ENCODE data around the gene MIA2. TPM values are rescaled to one million over a fixed set of nuclear protein-coding genes. Genes with fewer than 3 reads are reported as not detected.
"Not testable (repeated sequence)": the region's sequence is repeated elsewhere in the genome, so short reads cannot be mapped to it uniquely, and the experiment has no call there.

MIA2 gene
- total RNA-seq (2014; rRNA removed; shearing (Covaris generic)) = 12.1 and 22.2 TPM in 2 replicates

DNA sequence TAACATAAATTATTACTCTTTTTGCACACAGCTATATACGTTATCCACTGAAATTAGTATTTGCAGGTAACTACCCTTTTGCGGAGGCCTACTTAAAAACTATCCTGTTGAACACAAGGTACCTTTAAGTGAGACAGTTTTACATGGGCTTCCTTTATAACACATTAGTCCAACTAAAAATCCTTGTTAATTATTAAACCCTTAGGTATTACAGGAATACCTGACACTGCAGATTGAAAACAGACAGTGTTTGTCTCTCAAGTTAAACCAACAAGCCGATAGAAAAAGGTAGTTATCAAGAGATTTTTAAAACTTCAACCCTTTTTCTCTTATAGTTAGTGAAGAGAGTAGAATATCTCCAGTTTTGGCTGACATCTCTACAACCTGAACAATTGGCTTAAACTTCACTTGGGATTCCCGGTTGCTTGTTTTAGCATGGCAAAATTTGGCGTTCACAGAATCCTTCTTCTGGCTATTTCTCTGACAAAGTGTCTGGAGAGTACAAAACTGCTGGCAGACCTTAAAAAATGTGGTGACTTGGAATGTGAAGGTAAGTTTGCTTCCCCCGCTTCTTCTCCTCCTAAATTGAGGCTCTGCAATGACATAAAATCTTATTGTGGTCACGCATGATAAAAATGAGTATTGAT is at the start of gene MIA2:
TSS of gene MIA2 (plus strand) at position 236 of the 647 bp plus-strand sequence. CDS start at position 436, 200 bp downstream.
- no peak for DNase-seq (ENCODE audit: low spot score)
- in situ Hi-C loops (cut with HindIII; ENCODE audit: low sequenced_read_pairs) = no loop called here

- in situ Hi-C loops (cut with HindIII; ENCODE audit: low sequenced_read_pairs) = no loop called here
These were observed 49.0 kb upstream of the MIA2 start for GRCh38 chr14:39184628-39185255.

GRCh38 chr14:39185256-39186049 is 48.3 kb upstream of the MIA2 start:
- in situ Hi-C loops (cut with HindIII; ENCODE audit: low sequenced_read_pairs) = no loop called here
- DNase-seq (ENCODE audit: low spot score) = no peak

More at GRCh38 chr14:39184628-39185255, 49.0 kb upstream of the MIA2 start:
- DNase-seq (ENCODE audit: low spot score) = no peak

- in situ Hi-C loops (cut with HindIII; ENCODE audit: low sequenced_read_pairs) = no loop called here
- DNase-seq (ENCODE audit: low spot score) = no peak
These were observed 46.7 kb upstream of the MIA2 start for GRCh38 chr14:39186941-39187525.

DNA sequence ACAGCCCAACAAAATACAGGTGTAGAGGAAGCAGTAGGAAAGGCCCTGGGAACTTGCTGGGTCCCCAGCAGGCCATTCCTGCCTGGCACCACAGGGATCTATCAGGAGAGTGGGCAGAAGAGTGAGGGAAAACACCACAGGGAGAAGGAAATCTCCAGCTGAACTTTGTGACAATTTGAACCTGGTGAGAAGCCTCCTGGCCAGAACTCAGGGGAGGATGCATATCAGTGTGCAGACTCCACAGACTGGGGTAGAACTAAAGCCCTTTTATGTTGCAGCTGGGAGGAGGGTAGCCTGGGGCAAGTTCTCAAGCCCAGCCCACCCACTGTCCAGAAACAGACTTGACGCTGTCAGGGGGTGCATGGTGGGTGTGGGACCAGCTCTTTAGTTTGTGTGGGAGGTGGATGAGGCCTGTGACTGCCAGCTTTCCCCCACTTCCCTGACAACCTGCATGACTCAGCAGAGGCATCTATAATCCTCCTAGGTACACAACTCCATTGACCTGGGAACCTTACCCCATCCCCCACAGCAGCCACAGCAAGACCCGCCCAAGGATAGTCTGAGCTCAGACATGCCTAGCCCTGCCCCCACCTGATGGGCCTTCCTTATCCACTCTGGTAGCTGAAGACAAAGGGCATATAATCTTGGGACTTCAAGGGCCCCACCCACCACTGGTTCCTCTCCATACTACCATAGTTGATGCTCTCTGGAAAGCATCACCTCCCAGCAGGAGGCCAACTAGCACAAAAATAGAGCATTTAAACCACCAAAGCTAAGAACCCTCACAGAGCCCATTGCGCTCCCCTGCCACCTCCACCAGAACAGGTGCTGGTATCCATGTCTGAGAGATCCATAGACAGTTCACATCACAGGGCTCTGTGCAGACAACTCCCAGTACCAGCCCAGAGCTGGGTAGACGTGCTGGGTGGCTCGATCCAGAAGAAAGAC is 29.8 kb upstream of the MIA2 start:
- in situ Hi-C loops (cut with HindIII; ENCODE audit: low sequenced_read_pairs) = no loop called here
- no peak for DNase-seq (ENCODE audit: low spot score)

GRCh38 chr14:39207430-39207829 is 26.3 kb upstream of the MIA2 start:
- DNase-seq (ENCODE audit: low spot score); in situ Hi-C loops (cut with HindIII; ENCODE audit: low sequenced_read_pairs): not testable (repeated sequence)

DNA sequence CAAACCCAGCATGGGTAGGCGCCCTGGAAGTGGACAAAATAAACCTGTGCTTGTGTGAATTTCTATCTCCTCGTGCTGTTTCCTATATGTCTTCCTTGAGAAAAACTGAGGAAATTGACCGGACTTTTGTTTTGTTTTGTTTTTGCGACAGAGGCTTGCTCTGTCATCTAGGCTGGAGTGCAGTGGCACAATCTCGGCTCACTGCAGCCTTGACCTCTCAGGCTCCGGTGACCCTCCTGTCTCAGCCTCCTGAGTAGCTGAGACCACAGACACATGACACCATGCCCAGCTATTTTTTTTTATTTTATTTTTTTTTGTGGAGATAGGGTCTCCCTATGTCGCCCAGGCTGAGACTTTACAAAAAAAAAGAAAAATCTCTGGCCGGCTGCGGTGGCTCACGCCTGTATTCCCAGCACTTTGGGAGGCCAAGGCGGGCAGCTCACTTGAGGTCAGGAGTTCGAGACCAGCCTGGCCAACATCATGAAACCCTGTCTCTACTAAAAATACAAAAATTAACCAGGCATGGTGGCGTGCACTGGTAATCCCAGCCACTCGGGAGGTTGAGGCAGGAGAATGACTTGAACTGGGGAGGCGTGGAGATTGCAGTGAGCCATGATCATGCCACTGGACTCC is 22.5 kb upstream of the MIA2 start:
- in situ Hi-C loops (cut with HindIII; ENCODE audit: low sequenced_read_pairs) = no loop called here
- no peak for DNase-seq (ENCODE audit: low spot score)

- in situ Hi-C loops (cut with HindIII; ENCODE audit: low sequenced_read_pairs) = no loop called here
- no peak for DNase-seq (ENCODE audit: low spot score)
These were observed 21.7 kb upstream of the MIA2 start for GRCh38 chr14:39212034-39212433.

DNA sequence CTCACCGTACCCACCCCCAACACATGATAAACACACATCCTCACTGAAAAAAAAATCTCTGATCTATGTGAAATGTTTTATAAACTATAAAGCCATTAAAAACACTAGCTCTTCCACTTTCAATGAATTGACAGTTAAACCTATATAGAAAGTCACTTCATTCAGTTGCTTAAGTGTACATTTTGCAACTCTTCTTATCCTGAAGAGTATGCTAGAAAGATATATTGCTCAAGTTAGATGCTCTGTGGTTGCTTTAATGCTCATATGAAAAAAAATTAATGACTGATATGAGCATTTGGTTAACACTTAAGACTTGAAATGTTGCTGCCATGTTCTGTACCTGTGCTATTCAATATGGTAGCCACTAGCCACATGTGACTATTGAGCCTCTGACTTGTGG is 21.0 kb upstream of the MIA2 start:
- in situ Hi-C loops (cut with HindIII; ENCODE audit: low sequenced_read_pairs) = no loop called here
- DNase-seq (ENCODE audit: low spot score) = no peak

GRCh38 chr14:39217214-39217879 is 16.4 kb upstream of the MIA2 start:
- in situ Hi-C loops (cut with HindIII; ENCODE audit: low sequenced_read_pairs) = no loop called here

GRCh38 chr14:39218171-39218769 is 15.4 kb upstream of the MIA2 start:
- DNase-seq (ENCODE audit: low spot score) = no peak
- in situ Hi-C loops (cut with HindIII; ENCODE audit: low sequenced_read_pairs) = no loop called here

More at GRCh38 chr14:39217214-39217879, 16.4 kb upstream of the MIA2 start:
- DNase-seq (ENCODE audit: low spot score) = no peak

DNA sequence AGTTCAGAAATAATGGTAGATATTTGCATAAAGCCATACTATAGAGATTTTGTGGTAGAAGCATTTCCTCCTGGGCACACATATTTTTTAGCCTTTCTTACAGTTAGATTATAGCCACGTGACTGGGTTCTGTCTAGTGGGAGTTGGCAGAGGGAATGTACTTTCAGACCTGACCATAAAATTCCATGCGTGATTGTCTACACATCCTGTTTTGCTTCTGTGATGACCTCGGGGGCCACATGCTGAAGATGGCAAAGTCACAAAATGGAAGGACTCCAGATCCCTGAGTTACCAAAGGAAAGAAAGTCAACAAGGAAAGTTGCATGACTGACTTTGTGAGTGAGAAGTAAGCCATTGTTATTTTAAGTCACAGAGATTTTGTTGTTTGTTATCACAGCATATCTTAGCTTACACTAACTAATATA is 14.6 kb upstream of the MIA2 start:
- no peak for DNase-seq (ENCODE audit: low spot score)
- in situ Hi-C loops (cut with HindIII; ENCODE audit: low sequenced_read_pairs) = no loop called here

- DNase-seq (ENCODE audit: low spot score); in situ Hi-C loops (cut with HindIII; ENCODE audit: low sequenced_read_pairs): not testable (repeated sequence)
These were observed 13.2 kb upstream of the MIA2 start for GRCh38 chr14:39220473-39220872.

- no peak for DNase-seq (ENCODE audit: low spot score)
- in situ Hi-C loops (cut with HindIII; ENCODE audit: low sequenced_read_pairs) = no loop called here
These were observed 5.7 kb upstream of the MIA2 start for GRCh38 chr14:39228044-39228443.

DNA sequence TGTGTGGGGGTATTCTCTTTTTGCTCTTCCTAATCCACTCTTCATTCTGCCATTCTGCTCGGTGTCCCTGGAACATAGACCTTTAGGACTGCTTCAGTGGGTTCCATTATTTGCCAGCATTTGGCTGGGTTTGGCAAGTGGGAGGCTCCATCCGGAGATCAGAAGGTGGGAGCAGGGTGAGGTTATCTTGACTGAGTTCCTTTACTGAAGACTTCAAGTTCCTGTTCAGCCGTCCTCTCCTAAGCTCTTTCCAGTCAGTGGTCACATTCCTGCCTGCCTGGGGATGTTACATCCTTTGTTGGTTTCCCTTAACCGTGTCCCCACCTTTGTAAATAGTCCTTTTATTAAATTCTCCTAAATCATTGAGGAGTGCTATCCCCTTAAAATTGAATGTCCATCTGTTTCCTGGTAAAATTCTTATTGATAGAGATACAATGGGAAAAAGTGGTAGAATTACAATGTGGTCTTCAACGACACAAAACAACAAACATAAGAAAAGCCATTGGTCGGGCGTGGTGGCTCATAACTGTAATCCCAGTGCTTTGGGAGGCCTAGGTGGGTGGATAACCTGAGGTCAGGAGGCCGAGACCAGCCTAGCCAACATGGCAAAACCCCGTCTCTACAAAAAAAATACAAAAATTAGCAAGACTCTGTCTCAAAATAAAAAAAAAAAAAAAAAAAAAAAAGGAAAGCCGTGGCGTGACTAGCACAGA is 5.0 kb upstream of the MIA2 start:
- DNase-seq (ENCODE audit: low spot score) = no peak
- in situ Hi-C loops (cut with HindIII; ENCODE audit: low sequenced_read_pairs) = no loop called here

- in situ Hi-C loops (cut with HindIII; ENCODE audit: low sequenced_read_pairs) = no loop called here
- DNase-seq (ENCODE audit: low spot score) = no peak
These were observed 4.5 kb upstream of the MIA2 start for GRCh38 chr14:39229222-39229543.

DNA sequence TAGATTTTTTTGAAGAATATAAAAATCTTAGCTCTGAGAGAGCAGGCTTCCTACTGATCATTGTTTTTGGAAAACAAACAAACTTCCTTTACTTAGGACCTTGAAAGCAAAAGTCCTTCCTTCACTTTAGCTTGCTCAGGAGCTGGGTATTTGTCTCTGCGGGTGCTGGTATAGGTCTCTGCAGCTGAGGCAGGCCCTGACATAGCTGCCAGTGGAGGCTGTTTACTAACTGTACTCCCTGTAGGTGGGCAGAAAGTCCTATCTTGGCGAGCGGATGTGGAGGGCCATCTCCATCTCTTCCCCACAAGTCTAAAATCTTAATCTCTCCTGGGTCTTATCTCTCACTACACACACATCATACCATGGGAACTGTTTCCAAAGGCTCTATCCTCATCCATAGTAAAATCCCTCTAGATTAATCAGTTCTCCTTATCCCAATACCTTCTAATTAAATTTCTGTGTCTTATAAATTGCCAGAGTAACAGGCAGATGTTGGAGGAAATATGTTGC is 4.1 kb upstream of the MIA2 start:
- in situ Hi-C loops (cut with HindIII; ENCODE audit: low sequenced_read_pairs) = no loop called here
- DNase-seq (ENCODE audit: low spot score) = no peak

All from G401 (cell line).